Ascending aorta (tissue), 2 donors: ENCODE measurements around the gene LRP8. TPM values are rescaled to one million over a fixed set of nuclear protein-coding genes. Genes with fewer than 3 reads are reported as not detected.

Source experiments
- DNase-seq, 2 donors: peaks; one replicate each; pipeline ENCODE4 v3.0.0-alpha.2; 2019; ENCODE audit warnings: low spot score in 2 of 2
- H3K27ac ChIP-seq, 2 donors: fragments of 200-600 bp; sonication (generic); one replicate each; pipeline ENCODE4 v1.5.1; 2016 to 2017; ENCODE audit warnings: mild to moderate bottlenecking in 1 of 2
- H3K27me3 ChIP-seq: fragments of 200-600 bp; sonication (generic); one replicate; pipeline ENCODE4 v1.5.1; 2017
- H3K36me3 ChIP-seq, 2 donors: fragments of 200-600 bp; sonication (generic); one replicate each; pipeline ENCODE4 v1.5.1; 2016
- H3K4me1 ChIP-seq, 2 donors: fragments of 200-600 bp; sonication (generic); one replicate each; pipeline ENCODE4 v1.5.1; 2016 to 2017; ENCODE audit warnings: mild to moderate bottlenecking in 1 of 2
- H3K4me3 ChIP-seq, 2 donors: fragments of 200-600 bp; sonication (generic); one replicate each; pipeline ENCODE4 v1.5.1; 2016 to 2017; ENCODE audit warnings: mild to moderate bottlenecking in 1 of 2
- H3K9me3 ChIP-seq, 2 donors: fragments of 200-600 bp; sonication (generic); one replicate each; pipeline ENCODE4 v1.5.1; 2016
- intact Hi-C: fragments of 100-400 bp; cut with DNase I; formaldehyde crosslinking; loops from one replicate; pipeline ENCODE4 v1.15.1; 2023
- total RNA-seq: library from RNA; depleted of rRNA; stranded (reverse); fragments of >200 nt; gene quantifications from one replicate; pipeline ENCODE4 v1.1.0, GENCODE V29; 2016
- TF ChIP-seq, protein P1 (sequence below), 3 experiments: fragments of 200-600 bp in 2 of 3; fragments of 450-650 bp in 1 of 3; sonication (generic) in 2 of 3; IDR thresholded peaks; one replicate each; pipeline ENCODE4 v1.5.1; 2016 to 2019; ENCODE audit warnings: antibody characterized with exemption in 3 of 3, mild to moderate bottlenecking in 1 of 3, moderate library complexity in 1 of 3

The LRP8 gene
- total RNA-seq, 1 donor from 2014 or later = 10.0 TPM

DNA sequence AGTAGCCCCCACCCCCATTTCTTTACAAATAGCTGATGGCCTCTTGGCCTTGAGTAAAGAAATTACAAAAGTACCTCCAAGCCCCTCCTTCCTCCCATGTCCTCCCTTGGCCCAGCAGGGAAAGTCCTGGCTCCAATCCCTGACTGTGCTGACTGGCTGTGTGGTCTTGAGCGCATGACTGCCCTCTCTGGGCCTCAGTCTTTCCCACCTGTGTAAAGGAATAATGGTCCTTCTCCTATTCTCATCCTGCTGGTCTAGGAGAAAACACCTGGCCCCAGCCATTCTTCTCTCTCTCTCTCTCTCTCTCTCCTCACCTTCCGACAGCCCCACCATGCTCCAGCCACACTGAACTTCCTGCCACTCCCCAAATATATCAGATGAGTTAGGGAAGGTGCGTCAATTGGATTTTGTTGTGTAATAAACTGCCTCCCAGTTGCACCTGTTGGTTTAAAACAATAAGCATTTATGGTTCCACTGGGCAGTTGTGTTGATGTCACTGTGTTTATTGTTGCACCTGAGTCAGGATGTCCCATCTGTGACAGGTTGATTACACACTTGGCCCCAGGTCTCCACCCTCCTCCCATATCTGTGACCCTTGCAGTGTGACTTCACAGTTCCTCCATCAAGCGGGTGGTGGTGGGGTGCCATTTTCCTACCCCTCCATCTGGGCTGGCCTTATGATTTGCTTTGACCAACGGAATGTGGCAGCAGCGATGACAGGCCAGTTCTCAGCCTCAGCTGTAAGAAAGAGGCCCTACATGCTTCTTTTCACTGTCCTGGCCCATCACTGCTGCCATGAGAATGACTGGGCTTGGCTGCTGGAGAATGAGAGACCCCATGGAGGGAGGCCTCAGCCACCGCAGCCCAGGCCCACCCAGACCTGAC, 22.3 kb upstream of the LRP8 start:
- TF ChIP-seq, protein P1, sequence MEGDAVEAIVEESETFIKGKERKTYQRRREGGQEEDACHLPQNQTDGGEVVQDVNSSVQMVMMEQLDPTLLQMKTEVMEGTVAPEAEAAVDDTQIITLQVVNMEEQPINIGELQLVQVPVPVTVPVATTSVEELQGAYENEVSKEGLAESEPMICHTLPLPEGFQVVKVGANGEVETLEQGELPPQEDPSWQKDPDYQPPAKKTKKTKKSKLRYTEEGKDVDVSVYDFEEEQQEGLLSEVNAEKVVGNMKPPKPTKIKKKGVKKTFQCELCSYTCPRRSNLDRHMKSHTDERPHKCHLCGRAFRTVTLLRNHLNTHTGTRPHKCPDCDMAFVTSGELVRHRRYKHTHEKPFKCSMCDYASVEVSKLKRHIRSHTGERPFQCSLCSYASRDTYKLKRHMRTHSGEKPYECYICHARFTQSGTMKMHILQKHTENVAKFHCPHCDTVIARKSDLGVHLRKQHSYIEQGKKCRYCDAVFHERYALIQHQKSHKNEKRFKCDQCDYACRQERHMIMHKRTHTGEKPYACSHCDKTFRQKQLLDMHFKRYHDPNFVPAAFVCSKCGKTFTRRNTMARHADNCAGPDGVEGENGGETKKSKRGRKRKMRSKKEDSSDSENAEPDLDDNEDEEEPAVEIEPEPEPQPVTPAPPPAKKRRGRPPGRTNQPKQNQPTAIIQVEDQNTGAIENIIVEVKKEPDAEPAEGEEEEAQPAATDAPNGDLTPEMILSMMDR (IDR thresholded peaks at IDR 0.05) = no peak
- peak in 1 of 2 donors; percentile 48 for DNase-seq
- Histone ChIP-seq H3K4me3 (no peak overlapping the region), H3K27me3 (no peaks in the 10 kb centered on the region), H3K36me3 (no peaks in the 10 kb centered on the region), H3K9me3 (no peaks in the 10 kb centered on the region), H3K4me1 (no peaks in the 10 kb centered on the region), H3K27ac (no peak overlapping the region)
- intact Hi-C loops = no loop called here

DNA sequence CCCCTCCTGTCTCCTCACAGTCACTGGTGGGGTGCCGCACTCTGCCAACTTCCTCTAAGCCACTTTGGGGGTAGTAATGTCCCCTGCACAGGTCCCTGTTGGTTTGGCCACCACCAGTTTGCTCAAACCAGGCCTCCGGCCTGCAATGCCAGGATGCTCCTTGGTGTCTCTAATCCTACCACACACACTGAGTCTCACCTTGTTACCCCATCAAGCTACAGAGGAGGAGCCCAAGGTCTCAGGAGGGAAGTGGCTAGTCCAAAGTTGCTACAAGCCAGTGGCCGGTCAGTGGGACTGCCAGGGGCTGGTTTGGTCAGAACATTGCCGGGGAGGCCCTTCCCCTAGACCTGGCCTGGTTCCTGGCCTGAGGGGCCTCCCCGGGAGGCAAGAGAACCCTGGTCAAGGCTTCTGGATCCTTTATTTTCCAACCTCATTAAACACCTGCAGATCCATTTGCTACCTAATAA, 21.5 kb upstream of the LRP8 start:
- intact Hi-C loops = no loop called here
- H3K27ac ChIP-seq = no peak overlapping the region
- DNase-seq = peak in 1 of 2 donors; percentile 49

DNA sequence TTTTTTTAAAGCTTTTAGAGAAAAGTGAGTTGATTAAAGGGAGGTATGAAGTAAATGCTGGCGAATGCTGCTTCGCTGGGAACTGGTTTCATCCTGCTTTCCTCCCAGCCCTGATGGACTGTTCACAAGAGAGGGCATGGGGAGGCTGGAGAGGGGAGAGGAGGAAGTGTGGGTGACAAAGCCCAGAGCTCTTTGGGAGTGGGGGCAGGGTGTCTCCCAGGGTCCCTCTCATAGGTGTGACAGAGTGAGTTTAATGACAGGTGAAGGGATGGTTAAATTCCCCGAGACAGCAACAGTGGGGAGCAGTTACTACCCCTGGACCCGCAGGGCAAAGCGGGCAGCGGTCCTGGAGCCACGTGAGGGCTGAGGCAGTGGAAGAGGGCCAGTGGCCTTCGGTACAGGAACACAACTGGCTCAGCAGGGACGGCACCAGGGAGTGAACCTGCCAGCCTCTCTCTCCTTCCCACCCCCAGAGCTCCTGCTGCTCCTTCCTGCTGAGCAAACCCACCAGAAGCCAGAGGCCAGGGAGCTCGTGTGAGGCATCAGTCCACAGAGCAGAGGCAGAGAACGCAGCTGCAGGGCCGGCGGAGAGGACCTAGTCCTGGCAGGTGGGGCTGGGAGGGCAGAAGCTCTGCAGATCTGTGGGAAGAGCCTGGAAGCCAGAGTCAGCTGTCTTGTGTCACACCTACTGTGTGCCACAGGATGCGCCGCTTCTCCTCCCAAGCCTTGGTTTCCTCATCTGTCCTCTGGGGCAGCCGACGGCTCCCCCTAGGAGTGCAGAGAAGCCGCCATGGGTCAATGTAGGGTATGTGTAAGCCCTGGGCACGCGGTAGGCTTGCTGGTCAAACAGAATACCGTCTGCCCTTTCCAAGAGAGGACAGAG, 20.9 kb upstream of the LRP8 start:
- peak in 1 of 2 donors; percentile 18 for DNase-seq
- H3K27me3 ChIP-seq = no peaks in the 10 kb centered on the region
- TF ChIP-seq, protein P1 (IDR thresholded peaks at IDR 0.05) = no peak
- H3K27ac ChIP-seq = no peak overlapping the region
- H3K36me3 ChIP-seq = no peaks in the 10 kb centered on the region
- H3K4me3 ChIP-seq = no peak overlapping the region
- intact Hi-C loops = no loop called here
- no peaks in the 10 kb centered on the region for H3K4me1 ChIP-seq
- H3K9me3 ChIP-seq = no peaks in the 10 kb centered on the region

More for the DNA sequence above, 21.5 kb upstream of the LRP8 start:
- Histone ChIP-seq H3K27me3 (no peaks in the 10 kb centered on the region), H3K36me3 (no peaks in the 10 kb centered on the region), H3K9me3 (no peaks in the 10 kb centered on the region), H3K4me3 (no peak overlapping the region), H3K4me1 (no peaks in the 10 kb centered on the region)
- TF ChIP-seq, protein P1 (IDR thresholded peaks at IDR 0.05) = no peak

DNA sequence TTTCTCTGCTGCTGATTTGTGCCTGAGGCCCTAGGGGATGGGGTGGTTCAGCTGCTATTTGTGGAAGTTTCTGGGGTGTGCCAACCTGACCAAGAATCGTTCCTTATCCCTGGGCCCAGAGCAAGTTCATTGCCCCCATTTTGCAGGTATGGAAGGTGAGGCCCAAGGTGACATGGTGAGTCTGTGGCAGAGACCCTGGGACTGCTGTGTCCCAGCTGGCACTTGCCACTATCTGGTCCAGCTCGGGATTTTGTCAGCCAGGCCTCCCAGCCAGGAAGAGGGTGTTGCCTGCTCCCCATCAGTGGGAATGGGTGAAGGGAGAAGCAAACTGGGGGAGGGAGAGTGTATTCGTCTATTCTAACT, 18.9 kb upstream of the LRP8 start:
- Histone ChIP-seq H3K9me3 (no peaks in the 10 kb centered on the region), H3K4me3 (no peak overlapping the region), H3K36me3 (no peaks in the 10 kb centered on the region), H3K27me3 (no peaks in the 10 kb centered on the region), H3K27ac (no peak overlapping the region), H3K4me1 (no peaks in the 10 kb centered on the region)
- intact Hi-C loops = no loop called here
- TF ChIP-seq, protein P1 (IDR thresholded peaks at IDR 0.05) = no peak
- peak in 1 of 2 donors; percentile 2 for DNase-seq

DNA sequence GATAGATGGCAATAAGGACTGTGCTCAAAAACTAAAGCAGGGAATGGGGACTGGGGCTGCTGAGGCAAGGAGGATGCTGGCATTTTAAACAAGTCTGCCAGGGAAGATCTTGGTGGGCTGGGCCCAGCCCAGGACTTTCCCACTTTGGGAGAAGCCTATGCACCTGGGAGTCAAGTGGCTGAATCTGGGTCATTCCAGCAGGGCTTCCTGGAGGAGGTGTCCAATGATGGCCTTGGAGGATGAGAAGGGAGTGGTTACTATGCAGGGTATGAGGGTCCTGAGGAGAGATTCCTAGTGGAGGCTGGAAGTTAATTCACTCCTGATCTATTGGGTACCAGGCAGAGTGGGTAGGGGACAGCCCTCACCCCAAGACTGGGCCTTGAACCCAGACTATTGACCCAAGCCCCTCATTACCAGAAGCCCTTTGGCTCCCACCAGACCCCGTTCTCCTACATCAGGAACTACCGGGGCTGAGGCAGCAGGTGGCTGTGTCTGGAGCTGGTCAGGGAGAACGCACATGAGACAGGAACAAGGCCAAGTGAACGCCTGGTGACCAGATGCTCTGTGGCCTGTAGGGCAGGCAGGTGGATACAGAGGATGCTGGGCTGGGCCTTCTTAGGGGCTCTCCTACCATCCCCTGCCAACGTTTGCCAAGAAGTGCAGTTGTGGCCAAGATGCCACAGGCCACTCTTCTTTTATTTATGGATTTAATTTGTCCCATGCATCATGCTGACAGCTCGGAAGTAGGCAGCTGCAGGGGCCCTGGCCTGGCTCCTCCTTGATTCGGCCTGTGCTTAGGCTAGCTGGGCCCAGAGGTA, 18.3 kb upstream of the LRP8 start:
- no peak overlapping the region for H3K4me3 ChIP-seq

More for the DNA sequence above, 18.3 kb upstream of the LRP8 start:
- intact Hi-C loops = no loop called here
- no peaks in the 10 kb centered on the region for H3K36me3 ChIP-seq
- no peaks in the 10 kb centered on the region for H3K4me1 ChIP-seq
- H3K9me3 ChIP-seq = no peaks in the 10 kb centered on the region
- H3K27ac ChIP-seq = no peak overlapping the region
- TF ChIP-seq, protein P1 (IDR thresholded peaks at IDR 0.05) = no peak
- H3K27me3 ChIP-seq = no peaks in the 10 kb centered on the region
- peak in 1 of 2 donors; percentile 41 for DNase-seq
